GM19238 (cell line): Measurements from ENCODE around the gene NCCRP1.

Experiments
- DNase-seq: peaks from one replicate; pipeline ENCODE4 v3.0.0; 2011; ENCODE audit warnings: low spot score; ENCODE audit not compliant: insufficient read length

NCCRP1 gene

GRCh38 chr19:39196860-39197562, at the start of gene NCCRP1:
Gene NCCRP1, plus strand, starts transcription at chr19:39196964. Its CDS starts 19 bp downstream, at chr19:39196983.
- no peak for DNase-seq

- DNase-seq = no peak
Observed at GRCh38 chr19:39147480-39147879, 49.3 kb upstream of the NCCRP1 start.

- no peak for DNase-seq
Observed at GRCh38 chr19:39148939-39149529, 47.7 kb upstream of the NCCRP1 start.

GRCh38 chr19:39150235-39150634, 46.5 kb upstream of the NCCRP1 start:
- DNase-seq = no peak

GRCh38 chr19:39150807-39151600, 45.8 kb upstream of the NCCRP1 start:
- DNase-seq = no peak

- DNase-seq = no peak
Observed at GRCh38 chr19:39152066-39152465, 44.7 kb upstream of the NCCRP1 start.

- DNase-seq = no peak
Observed at GRCh38 chr19:39154100-39154628, 42.6 kb upstream of the NCCRP1 start.

GRCh38 chr19:39154629-39155100, 42.1 kb upstream of the NCCRP1 start:
- no peak for DNase-seq

GRCh38 chr19:39155114-39155700, 41.6 kb upstream of the NCCRP1 start:
- no peak for DNase-seq

GRCh38 chr19:39155741-39156140, 41.0 kb upstream of the NCCRP1 start:
- DNase-seq = no peak

- DNase-seq = no peak
Observed at GRCh38 chr19:39156326-39157230, 40.2 kb upstream of the NCCRP1 start.

GRCh38 chr19:39157275-39157996, 39.3 kb upstream of the NCCRP1 start:
- DNase-seq = no peak

GRCh38 chr19:39157997-39158389, 38.8 kb upstream of the NCCRP1 start:
- no peak for DNase-seq

- DNase-seq = no peak
Observed at GRCh38 chr19:39158646-39159260, 38.0 kb upstream of the NCCRP1 start.

GRCh38 chr19:39160523-39160861, 36.3 kb upstream of the NCCRP1 start:
- DNase-seq = no peak

GRCh38 chr19:39160889-39161672, 35.7 kb upstream of the NCCRP1 start:
- no peak for DNase-seq

GRCh38 chr19:39162441-39163043, 34.2 kb upstream of the NCCRP1 start:
- no peak for DNase-seq

GRCh38 chr19:39163621-39164020, 33.1 kb upstream of the NCCRP1 start:
- no peak for DNase-seq
